ENCODE measurements around the gene TECTB. TPM values are rescaled to one million over a fixed set of nuclear protein-coding genes. Genes with fewer than 3 reads are reported as not detected.

The TECTB gene
- total RNA-seq, 1 experiment from 2014 or later, result not detected

DNA sequence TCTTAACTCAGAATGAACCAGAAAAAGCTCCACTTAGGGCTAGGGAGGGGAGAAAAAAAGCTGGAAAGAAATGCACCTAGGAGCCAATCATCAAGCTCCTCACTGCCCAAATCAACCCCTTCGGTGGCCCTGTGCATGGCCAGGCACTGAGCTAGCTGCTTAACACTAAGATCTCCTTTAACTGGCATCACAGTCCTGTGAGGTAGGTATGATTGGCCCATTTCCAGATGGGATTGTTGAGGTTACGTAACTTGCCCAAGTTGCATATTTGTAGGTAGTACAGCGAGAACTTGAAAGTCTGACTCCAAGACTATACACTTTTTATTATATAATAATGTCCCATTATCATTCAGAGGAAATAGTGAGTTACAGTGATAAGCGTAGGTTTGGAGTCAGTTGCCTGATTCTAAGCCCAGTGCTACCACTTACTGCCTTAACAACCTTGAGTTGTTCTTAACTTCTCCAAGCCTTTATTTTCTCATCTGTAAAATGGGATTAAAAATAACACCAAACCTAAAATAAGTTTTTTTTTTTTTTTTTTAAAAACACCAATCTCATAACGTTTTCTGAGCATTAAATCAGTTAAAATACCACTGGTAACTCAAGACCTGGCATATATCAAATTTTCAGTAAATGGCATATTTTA is 53.5 kb downstream of the TECTB start:
- TF ChIP-seq, protein P1, sequence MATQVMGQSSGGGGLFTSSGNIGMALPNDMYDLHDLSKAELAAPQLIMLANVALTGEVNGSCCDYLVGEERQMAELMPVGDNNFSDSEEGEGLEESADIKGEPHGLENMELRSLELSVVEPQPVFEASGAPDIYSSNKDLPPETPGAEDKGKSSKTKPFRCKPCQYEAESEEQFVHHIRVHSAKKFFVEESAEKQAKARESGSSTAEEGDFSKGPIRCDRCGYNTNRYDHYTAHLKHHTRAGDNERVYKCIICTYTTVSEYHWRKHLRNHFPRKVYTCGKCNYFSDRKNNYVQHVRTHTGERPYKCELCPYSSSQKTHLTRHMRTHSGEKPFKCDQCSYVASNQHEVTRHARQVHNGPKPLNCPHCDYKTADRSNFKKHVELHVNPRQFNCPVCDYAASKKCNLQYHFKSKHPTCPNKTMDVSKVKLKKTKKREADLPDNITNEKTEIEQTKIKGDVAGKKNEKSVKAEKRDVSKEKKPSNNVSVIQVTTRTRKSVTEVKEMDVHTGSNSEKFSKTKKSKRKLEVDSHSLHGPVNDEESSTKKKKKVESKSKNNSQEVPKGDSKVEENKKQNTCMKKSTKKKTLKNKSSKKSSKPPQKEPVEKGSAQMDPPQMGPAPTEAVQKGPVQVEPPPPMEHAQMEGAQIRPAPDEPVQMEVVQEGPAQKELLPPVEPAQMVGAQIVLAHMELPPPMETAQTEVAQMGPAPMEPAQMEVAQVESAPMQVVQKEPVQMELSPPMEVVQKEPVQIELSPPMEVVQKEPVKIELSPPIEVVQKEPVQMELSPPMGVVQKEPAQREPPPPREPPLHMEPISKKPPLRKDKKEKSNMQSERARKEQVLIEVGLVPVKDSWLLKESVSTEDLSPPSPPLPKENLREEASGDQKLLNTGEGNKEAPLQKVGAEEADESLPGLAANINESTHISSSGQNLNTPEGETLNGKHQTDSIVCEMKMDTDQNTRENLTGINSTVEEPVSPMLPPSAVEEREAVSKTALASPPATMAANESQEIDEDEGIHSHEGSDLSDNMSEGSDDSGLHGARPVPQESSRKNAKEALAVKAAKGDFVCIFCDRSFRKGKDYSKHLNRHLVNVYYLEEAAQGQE (IDR thresholded peaks at IDR 0.05; ENCODE audit: insufficient read depth in 1 of 2, low read depth in 2 of 2, low read length in 1 of 2), result no peak
- TF ChIP-seq POLR2AphosphoS5 (IDR thresholded peaks at IDR 0.05; ENCODE audit: low read depth, low read length), result no peak
- TF ChIP-seq TCF7L2 (IDR thresholded peaks at IDR 0.05; ENCODE audit: low read depth, low read length), result no peak
- TF ChIP-seq SIN3A (IDR thresholded peaks at IDR 0.05; ENCODE audit: borderline replicate concordance, insufficient read depth, low read depth, low read length), result no peak
- TF ChIP-seq, protein P2, sequence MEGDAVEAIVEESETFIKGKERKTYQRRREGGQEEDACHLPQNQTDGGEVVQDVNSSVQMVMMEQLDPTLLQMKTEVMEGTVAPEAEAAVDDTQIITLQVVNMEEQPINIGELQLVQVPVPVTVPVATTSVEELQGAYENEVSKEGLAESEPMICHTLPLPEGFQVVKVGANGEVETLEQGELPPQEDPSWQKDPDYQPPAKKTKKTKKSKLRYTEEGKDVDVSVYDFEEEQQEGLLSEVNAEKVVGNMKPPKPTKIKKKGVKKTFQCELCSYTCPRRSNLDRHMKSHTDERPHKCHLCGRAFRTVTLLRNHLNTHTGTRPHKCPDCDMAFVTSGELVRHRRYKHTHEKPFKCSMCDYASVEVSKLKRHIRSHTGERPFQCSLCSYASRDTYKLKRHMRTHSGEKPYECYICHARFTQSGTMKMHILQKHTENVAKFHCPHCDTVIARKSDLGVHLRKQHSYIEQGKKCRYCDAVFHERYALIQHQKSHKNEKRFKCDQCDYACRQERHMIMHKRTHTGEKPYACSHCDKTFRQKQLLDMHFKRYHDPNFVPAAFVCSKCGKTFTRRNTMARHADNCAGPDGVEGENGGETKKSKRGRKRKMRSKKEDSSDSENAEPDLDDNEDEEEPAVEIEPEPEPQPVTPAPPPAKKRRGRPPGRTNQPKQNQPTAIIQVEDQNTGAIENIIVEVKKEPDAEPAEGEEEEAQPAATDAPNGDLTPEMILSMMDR (IDR thresholded peaks at IDR 0.05), result no peak
- H3K4me1 ChIP-seq (ENCODE audit: control insufficient read depth, insufficient read depth, low read length), result no peaks in the 10 kb centered on the region
- intact Hi-C loops (cut with micrococcal nuclease; ENCODE audit: unreplicated experiment), result no loop called here
- no peak overlapping the region for H3K27ac ChIP-seq (ENCODE audit: low read length)
- H3K4me3 ChIP-seq (ENCODE audit: low read depth in 2 of 2, low read length in 2 of 2), result no peak overlapping the region
- no peak for DNase-seq (ENCODE audit: low read depth, low spot score)
- in situ Hi-C loops (cut with HindIII; ENCODE audit: low pct_unique_long_range_greater_than_20kb, low sequenced_read_pairs), result no loop called here
- ChIA-PET POLR2A (no interaction called here), CTCF (no interaction called here)
- peaks cover 10% of the 10 kb centered on the region for H3K27me3 ChIP-seq (ENCODE audit: control insufficient read depth, insufficient read depth, low read length)
- BruUV-seq (replicated peaks), result no TSS peak
- no peaks in the 10 kb centered on the region; the same call in 1 of the 2 replicates for H3K36me3 ChIP-seq (ENCODE audit: control insufficient read depth, insufficient read depth, low read length)
- H3K9me3 ChIP-seq (ENCODE audit: control insufficient read depth, insufficient read depth, low read depth, low read length), result no peaks in the 10 kb centered on the region
- no peak for ATAC-seq

DNA sequence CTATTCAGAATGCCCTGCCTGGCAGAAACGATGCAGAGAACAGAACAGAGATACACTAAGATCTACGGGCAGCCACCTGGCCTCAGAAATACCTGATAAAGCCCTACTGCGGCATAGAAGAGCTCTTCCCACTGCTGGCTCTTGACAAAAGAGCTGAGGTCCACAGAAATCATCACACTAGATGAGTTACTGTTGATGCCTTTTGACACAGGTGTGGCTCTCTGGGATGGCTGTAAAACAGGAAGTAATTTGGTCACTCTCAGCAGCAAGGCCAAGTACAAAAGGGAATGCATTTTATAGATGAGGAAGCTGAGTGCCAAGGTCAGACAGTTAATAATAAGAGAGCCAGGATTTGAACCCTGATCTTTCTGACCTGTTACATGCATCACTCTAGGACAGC is 55.8 kb downstream of the TECTB start:
- TF ChIP-seq, protein P1 (IDR thresholded peaks at IDR 0.05; ENCODE audit: insufficient read depth in 1 of 2, low read depth in 2 of 2, low read length in 1 of 2), result no peak
- TF ChIP-seq TCF7L2 (IDR thresholded peaks at IDR 0.05; ENCODE audit: low read depth, low read length) (no peak), POLR2AphosphoS5 (IDR thresholded peaks at IDR 0.05; ENCODE audit: low read depth, low read length) (no peak), SIN3A (IDR thresholded peaks at IDR 0.05; ENCODE audit: borderline replicate concordance, insufficient read depth, low read depth, low read length) (no peak)
- TF ChIP-seq, protein P2 (IDR thresholded peaks at IDR 0.05), result no peak
- Histone ChIP-seq H3K27me3 (ENCODE audit: control insufficient read depth, insufficient read depth, low read length) (peaks cover 10% of the 10 kb centered on the region), H3K27ac (ENCODE audit: low read length) (no peak overlapping the region), H3K9me3 (ENCODE audit: control insufficient read depth, insufficient read depth, low read depth, low read length) (no peaks in the 10 kb centered on the region), H3K4me3 (ENCODE audit: low read depth in 2 of 2, low read length in 2 of 2) (no peak overlapping the region), H3K4me1 (ENCODE audit: control insufficient read depth, insufficient read depth, low read length) (no peaks in the 10 kb centered on the region), H3K36me3 (ENCODE audit: control insufficient read depth, insufficient read depth, low read length) (no peaks in the 10 kb centered on the region; the same call in 1 of the 2 replicates)
- intact Hi-C loops (cut with micrococcal nuclease; ENCODE audit: unreplicated experiment) (no loop called here), in situ Hi-C loops (cut with HindIII; ENCODE audit: low pct_unique_long_range_greater_than_20kb, low sequenced_read_pairs) (no loop called here)
- no TSS peak for BruUV-seq (replicated peaks)
- DNase-seq (ENCODE audit: low read depth, low spot score), result no peak
- no peak for ATAC-seq
- POLR2A ChIA-PET, result no interaction called here
- CTCF ChIA-PET, result no interaction called here

Data from Panc1 (cell line).